HT1080 (cell line): ENCODE results near the gene PSMD10. TPM values are rescaled to one million over a fixed set of nuclear protein-coding genes. Genes with fewer than 3 reads are reported as not detected.

ENCODE experiments used
- DNase-seq: peaks from one replicate; pipeline ENCODE4 v3.0.0-alpha.2; 2015; ENCODE audit warnings: low read depth
- polyA plus RNA-seq, 2 experiments: library from polyadenylated mRNA; depleted of rRNA; stranded (reverse); fragments of >200 nt; gene quantifications; 2 replicates each; pipeline ENCODE4 v1.2.3, GENCODE V29; 2015
- total RNA-seq: library from RNA; depleted of rRNA; stranded (reverse); fragments of >200 nt; shearing (Covaris generic); gene quantifications from 2 replicates; pipeline ENCODE4 v1.2.3, GENCODE V29; 2014; rRNA removed

PSMD10 gene, protein sequence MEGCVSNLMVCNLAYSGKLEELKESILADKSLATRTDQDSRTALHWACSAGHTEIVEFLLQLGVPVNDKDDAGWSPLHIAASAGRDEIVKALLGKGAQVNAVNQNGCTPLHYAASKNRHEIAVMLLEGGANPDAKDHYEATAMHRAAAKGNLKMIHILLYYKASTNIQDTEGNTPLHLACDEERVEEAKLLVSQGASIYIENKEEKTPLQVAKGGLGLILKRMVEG
- total RNA-seq, result 49.3 and 52.9 TPM in 2 replicates
- 78.1 and 78.7 TPM in 2 replicates for polyA plus RNA-seq (2015; cell fraction: cytosol; rRNA removed)
- polyA plus RNA-seq (2015; cell fraction: nucleus; rRNA removed), result 54.5 and 60.0 TPM in 2 replicates

DNA sequence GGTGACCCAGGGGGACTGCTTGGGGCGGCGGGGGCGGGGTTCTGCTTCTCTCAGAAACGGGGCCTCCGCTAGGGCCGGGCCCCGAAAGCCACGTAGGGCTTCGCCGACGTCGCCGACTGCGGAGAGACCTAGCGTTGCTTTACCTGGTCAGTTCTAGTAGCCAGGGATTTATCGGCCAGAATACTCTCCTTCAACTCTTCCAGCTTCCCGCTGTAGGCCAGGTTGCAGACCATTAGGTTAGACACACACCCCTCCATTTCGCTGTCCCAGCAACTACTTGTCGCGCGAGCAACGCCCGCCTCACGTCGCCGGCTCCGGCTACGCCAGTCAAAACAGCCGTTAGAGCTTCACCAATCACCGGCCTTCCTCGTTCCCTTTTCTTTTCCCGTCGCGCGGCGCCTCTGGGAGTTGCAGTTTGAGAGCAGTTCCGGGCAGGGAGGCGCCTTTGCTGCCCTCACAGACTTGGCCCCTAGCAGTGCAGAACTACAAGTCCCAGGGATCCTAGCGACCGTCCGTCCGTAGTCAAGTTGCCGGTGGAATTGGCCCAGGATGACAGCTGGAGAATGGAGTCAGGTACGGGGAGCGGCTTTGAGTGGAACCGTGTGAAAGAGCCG, at the start of gene PSMD10, which contains the start of gene ATG4A:
Gene PSMD10 (minus strand): TSS at position 279 of the 614 bp plus-strand sequence. CDS start 22 bp downstream, at position 257.
Gene ATG4A (plus strand): TSS at position 515 of the 614 bp plus-strand sequence. CDS start 49 bp downstream, at position 564.
- DNase-seq, result peak; percentile 97

DNA sequence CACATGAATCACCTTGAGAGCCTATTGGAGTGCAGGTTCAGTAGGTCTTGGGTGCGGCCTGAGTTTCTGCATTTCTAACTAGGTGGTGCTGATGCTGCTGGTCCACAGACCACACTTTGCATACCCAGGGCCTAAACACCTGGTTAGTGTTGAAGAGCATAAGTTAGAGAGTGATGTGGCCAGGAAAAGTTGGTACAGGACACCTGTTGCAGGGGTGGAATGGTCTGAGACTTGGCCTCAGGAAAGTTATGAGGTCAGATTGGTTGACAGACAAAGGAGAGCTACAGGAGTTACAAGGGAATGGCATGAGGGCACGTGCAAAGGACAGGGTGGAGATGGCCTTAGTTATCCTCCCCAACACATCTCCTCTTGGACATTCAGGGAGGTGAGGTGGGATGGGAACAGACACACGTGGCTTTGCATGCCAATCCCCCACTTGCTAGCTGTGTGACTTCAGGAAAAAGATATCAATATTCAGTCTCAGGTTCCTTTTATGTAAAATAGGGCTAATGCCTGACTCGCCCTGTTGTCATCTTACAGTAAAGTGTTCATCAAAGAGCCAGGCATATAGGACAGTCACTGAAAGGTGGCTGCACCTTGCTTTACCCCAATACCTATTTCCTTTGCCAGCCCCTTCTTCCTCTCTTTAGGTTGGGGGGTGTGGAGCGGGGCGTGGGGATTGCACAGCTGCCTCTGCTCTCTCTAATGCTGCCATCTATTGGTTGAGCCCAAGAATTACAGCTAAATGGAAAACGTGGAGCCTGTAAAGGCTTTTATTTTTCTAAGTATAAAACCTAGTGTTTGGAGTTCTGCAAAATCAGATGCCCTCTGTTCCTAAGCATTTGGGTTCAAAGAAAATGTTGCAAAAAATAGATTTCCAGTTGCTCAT, 47.7 kb upstream of the PSMD10 start:
- DNase-seq, result peak; percentile 2

DNA sequence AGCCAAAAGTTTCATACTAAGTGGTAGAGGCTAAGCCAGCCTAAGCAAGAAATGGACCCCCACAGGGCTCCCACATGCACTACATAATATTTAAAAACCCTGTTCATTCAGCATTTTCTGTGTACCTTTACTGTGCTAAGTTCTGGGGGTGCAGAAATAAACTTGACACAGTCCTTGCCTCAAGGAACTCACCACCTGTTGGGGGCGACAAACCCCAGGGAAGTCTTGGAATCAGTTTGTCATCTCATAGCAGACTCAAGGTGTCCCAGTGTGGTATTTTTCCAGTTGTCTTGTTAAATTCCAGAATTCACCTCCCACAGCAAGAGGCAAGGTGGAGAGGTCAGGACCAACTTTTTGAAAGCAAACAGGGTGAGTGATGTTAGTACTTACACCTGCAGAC, 43.4 kb upstream of the PSMD10 start:
- DNase-seq, result no peak

DNA sequence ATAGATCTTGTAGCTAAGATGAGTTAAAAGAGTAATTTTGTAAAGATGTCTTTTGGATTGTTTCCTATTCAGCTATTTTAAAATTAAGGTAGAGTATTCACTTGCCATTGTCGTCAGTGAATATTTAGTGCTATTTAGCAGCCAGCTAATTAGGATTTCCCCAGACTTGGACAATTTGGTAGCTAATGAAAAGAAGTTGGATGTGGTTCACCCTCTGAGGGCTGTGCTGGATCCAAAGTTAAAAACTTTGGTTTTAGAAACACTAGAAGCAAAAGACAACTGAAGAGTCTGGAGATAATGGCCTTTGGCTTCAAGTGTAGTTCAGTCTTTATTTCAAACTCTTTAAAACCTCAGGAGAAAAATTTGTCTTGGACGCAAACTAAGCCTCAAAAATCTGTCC, 41.5 kb upstream of the PSMD10 start:
- DNase-seq, result no peak

DNA sequence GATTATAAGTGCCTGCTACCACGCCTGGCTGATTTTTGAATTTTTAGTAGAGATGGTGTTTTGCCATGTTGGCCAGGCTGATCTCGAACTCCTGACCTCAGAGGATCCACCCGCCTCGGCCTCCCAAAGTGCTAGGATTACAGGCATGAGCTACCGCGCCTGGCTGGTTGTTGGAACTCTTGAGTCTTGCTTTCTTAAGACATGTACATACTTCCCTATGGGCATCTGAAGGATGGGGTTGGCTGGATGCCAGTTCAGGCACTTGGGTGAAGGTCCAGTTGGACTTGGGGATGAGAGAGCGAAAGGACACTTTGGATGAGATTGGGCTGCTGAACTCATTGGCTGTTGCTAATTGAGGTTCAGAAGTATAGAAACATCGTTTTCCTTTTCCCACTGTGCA, 40.7 kb upstream of the PSMD10 start:
- no peak for DNase-seq

DNA sequence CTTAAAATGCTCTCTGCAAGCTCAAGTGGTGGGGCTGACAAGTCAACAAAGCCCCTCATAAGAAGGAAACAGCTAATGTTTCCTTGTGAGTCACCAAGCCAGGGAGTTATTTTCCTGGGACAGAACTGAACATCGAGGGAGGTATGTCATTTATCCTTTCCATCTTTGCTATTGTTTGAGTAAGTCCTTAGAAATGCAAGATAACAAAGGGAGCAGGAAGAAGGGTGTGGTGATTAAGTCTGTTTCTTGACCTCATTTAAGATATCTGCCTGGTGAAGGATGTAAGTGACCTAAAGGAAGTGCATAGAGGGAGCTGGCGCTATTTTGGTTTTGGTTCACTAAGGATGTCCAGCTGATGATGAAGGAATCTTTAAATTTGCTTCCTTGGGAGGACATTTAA, 40.1 kb upstream of the PSMD10 start:
- peak; percentile 79 for DNase-seq

DNA sequence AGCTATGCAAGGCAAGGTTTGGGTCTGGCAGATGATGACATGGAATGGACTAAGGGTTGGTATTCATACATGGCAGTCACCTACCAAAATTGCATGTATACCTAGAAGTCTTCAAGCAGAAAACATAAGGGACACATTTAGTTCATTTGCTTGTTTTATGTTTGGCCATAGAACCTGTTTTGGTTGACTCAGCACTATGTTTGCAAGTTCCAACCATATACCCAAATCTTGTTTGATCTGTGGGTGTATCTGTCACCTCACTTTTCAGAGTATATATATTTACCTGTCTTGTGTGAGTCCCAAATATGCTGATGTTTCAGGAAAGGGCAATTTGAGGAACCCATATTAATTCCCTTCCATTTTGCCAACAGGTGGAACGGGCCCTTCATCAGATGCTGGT, 39.5 kb upstream of the PSMD10 start:
- no peak for DNase-seq

DNA sequence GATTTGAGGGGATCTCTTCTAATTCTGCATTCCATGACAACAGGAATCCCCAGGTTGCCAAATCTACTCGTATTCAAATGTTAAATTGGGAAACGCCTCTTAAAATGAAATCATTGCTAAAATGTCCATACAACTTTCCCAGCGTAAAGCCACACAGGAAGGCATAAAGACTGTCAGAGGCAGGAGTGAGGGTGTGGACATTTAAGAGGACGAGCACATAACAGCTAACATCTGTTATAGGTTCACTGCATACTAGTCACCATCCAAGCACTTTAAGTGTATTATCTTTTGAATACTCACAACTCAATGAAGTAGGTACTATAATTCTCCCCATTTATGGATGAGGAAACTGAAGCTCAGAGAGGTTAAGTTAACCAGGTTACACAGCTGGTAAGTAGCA, 35.8 kb upstream of the PSMD10 start:
- no peak for DNase-seq

DNA sequence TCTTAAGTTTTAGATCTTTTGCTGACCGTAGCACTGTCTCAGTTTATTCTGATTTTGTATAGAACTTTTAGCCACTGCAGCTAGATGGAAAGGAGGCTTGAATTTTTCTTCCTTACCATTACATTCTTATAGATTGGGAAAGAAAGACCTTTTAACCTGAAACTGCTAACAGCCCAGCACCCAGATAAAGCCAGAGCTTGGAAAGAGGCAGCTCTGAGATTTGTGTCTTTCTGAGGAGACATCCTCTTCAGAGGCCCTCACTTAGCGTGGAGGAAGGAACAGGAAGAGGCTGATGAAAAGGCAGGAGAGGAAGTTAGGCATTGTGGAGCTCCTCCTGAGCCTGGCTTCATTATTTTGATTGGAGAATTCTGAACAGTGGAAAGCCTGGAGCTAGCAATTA, 35.3 kb upstream of the PSMD10 start:
- no peak for DNase-seq

DNA sequence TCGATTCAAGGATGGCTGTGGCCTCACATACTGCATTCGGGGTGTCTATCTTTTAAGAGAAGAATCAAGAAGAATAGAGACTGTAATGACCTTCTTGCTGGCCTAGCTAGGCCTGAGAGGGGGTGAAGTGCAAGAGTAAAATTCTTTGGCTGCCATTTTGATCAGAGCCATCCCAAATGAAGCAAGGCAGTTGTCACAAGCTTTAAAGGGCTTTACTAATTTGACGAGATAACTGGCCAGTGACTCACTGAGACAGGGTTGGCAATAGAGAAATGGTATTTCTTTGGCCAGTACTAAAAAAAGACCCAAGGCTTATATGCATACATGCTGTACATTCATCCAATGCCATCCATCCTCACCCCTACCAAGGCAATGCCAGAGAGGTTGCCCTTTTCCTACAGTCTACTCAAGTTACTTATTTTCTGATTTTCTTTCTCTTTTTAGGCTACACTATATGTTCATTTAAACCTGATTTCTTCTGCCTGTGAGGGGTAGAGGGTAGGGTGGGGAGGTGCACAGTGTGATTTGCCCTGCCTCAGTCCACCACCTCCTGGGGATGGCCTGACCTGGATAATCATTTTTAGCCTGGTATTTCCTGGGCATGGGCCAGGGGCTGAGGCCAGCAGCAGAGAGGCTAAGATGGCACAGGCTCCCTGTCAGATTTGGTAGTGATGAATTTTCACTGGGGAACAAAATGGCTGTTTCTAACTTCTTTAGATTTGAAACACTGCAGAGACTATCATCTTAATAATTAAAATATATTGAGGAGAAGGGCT, 32.4 kb upstream of the PSMD10 start:
- no peak for DNase-seq

DNA sequence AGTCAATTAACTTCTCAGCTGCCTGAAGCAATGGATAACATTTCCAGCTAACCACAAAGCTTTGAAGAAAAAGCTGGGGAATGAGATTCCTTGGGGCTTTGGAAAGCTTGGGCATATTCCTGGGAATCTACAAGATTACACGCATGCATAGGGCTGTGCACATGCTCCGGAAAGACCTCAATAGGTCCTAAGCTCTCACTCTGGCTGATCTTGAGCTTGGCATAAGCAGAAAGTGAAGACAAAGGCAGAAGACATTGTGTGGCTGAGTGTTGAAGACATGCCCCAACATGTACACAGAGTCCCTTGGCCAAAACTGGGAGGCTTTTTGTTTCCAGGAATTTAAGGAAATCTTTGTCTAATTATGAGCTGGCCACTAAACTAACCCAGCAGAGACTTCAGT, 31.4 kb upstream of the PSMD10 start:
- DNase-seq, result no peak

DNA sequence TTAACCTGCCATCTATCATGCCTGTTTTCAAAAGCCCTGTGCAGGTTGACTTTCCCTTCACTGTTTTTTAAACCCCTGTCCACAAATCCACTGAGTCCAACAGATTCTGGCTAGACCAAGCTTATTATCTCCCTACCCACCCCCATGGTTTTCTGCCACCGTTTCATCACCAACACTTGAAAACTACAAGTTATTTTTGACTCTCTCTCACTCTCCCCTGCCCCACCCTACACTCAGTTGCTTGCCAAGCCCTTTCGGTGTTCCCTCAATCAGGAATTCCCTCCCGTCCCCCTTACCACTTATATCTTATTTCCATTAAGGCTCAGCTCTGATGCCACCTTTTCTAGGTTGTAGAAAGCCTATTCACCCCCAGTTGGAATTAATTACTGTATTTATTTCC, 29.9 kb upstream of the PSMD10 start:
- no peak for DNase-seq

DNA sequence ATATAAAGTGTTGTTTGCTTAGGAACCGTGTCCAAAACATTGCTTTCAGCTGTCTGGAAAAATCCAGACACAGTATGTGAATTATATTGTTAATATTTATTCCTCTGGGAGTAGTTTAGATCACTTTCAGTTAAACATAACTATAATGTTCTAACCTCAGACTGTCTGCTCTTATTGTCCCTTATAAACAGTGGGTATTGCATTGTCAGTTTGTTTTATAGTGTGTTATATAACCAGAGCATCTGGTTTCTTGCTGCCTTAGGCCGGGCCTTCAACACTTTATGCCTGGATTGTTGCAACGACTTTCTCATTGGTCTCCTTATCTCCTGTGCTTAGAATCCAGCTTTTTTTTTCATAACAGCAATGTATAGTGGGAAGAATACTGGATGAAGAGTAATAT, 26.6 kb upstream of the PSMD10 start:
- DNase-seq, result no peak

DNA sequence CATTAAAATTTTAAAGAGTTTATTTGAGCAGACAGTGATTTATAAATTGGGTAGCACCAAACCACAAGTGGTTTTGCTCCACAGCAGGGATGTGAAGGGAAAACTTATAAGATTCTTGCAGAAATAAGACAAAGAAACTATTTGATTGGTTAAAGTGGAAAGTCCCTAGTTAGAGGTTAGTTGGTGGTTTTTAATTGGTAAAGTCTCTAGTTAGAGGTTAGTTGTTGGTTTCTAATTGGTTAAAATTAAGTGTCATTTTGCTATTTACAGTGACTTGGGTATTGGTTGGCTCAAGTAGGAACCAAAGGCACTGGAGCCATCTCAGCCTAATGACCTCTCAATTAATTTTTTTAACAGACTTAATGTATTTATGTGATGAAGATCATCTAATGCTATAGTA, 23.2 kb upstream of the PSMD10 start:
- DNase-seq, result no peak

DNA sequence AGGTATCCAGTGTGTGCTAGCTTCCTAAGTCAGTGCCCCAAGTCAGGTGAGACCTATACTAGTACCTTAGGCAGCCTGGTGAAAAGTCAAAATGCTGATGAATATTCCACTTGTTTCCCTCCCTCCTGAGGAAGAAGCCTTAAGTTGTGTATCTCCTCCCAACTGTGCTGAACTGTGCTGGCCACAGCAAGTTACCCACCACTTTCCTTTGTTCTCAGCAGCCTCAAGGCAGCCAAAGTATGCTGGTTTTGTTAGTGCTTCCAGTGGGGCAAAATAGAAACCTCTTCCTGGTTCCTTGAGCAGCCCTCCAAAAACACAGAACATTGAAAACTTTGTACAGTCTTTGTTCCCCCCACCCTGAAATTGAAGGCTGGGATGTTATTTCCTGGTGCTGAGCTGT, 14.1 kb upstream of the PSMD10 start:
- DNase-seq, result no peak

DNA sequence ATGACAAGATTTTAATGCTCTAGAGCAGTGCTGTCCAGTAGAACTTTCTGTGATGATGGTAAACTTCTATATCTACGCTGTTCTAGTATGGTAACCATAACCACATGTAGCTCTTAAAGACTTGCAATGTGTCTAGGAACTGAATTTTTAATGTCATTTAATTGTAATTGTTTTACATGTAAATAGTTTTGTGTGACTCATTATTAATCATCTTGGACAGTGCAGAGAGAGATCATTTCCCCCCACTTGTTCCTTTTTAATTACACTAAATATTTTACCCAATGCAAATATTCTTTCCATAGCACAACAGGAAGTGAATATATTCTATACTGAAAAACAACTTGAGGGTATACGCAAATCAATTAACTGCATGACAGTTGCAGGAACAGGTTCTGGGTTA, 6.0 kb upstream of the PSMD10 start:
- peak; percentile 1 for DNase-seq

DNA sequence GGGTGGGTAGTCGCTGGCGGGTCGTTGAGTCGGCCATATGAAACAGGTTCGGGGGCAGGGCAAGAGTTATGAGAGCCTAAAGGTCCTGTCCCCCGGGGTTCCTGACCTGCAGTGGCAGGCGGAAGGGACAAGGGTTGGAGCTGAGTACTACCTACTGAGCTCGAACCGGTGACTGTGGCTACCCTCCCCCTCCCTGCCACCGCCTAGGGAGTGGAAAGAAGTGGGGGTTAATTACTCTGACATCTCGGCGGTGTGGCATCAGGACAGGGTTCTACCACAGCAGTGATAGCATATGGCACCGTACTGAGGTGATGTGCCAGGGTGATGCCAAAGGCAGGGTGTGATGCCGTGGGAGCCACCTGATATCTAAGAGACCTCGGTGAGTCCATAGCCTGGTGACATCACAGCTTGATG, 543 bp upstream of the PSMD10 start:
- no peak for DNase-seq

DNA sequence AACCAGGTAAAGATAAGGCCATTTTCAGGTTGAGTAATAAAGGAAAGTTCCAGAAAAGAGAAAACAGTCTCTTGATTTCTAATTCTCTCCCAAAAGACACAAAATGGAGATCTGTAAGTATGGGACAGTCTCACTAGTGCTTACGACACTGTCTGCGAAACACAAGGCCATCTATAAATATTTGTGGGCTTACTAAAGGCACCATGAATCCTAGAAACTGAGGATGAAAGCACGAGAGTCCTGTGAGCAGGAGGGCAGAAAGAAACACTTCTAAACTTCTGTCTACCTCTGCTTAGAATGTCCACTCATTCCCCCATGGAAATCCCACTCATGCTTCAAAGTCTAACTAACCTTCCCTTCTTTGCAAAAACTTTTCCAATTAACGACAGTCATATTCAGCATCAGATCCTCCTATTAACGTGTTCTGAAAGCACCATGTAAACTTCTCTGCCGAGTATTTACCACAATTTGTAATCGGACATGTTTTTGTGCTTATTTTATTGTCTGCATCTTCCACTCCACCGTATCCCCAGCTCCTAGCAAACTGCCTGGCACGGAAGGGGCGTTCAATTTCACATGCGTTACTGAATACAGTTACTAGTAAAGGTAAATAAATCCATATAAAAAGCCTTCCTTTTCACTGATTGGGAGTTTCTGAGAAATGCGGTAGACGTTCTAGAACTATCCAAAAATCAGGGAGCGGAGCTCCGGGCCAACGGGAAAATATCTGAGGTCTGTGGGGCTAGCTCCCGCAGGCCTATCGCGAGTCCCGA, 665 bp downstream of the PSMD10 start:
- DNase-seq, result peak; percentile 0

DNA sequence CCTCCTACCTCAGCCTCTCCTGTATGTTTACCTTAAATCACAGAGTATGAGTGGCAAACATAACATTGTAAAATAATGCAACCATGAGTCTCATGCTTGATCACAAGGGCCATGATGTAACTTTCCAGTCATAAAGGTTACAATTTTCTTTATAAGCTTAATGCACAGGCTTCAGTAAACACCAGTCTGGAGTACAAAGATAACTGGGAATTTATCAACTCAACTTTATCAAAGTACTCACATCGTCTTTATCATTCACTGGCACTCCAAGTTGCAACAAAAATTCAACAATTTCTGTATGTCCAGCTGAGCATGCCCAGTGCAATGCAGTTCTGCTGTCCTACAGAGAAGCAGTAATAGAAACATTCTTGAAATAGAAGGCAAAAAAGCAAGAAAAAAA, 2.8 kb downstream of the PSMD10 start:
- no peak for DNase-seq

DNA sequence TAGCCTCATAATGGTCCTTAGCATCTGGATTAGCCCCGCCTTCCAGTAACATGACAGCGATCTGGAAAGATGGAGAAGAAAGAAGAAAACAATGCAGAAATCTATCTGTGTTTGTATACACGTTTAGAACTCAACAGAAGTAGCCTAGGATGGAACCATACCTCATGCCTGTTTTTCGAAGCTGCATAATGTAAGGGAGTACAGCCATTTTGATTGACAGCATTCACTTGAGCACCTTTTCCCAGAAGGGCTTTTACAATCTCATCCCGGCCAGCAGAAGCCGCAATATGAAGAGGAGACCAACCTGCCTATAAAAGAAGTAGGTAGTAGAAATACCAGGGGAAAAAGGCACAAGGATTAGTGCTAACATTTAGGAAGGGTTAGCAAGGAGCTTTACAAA, 3.5 kb downstream of the PSMD10 start:
- DNase-seq, result no peak
